DOHH2 (cell line): ENCODE results near the gene ARID3A.

ENCODE experiments used
- EZH2phosphoT487 ChIP-seq: fragments of 200-600 bp; sonication (generic); IDR thresholded peaks from 2 replicates; pipeline ENCODE4 v1.6.1; 2017; ENCODE audit warnings: borderline replicate concordance, mild to moderate bottlenecking, antibody characterized with exemption, low read length, moderate library complexity, mixed read lengths
- TF ChIP-seq, protein P1 (sequence below): fragments of 200-600 bp; sonication (generic); IDR thresholded peaks from one replicate; pipeline ENCODE4 v1.5.1; 2014; ENCODE audit warnings: antibody characterized with exemption, mild to moderate bottlenecking, low read depth, low read length; ENCODE audit not compliant: poor library complexity, severe bottlenecking

DNA sequence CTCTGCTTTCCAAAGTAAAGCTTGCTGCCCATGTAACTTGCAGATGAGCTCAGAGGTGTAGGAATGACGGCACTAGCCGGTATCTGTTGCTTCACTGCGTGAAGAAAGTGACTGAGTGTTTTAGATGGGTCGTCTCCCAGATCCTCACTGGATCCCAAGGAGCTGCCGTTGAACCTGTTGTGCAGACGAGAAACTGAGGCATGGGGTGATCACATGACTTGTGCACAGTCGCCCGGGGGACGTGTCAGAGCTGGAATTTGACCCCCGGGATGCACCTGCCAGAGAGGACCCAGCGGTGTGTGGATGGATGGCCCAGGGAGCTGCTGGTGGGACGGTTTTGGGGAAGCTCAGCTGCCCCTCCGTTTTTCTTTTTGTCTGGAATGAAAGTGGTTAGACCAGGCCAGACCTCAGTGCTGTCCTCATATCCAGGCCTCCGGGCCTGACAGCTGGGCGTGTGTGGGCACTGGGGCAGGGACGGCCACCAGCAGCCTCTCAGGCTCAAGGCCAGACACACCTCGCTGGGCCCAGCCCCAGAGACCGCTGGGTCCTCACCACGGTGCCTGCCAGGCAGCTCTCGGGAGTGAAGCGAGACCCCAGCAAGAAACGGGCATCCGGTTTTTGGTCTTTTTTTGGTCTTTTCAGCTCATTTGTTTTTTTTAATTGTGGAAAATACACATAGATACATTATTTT, 12.5 kb downstream of the ARID3A start:
- TF ChIP-seq, protein P1, sequence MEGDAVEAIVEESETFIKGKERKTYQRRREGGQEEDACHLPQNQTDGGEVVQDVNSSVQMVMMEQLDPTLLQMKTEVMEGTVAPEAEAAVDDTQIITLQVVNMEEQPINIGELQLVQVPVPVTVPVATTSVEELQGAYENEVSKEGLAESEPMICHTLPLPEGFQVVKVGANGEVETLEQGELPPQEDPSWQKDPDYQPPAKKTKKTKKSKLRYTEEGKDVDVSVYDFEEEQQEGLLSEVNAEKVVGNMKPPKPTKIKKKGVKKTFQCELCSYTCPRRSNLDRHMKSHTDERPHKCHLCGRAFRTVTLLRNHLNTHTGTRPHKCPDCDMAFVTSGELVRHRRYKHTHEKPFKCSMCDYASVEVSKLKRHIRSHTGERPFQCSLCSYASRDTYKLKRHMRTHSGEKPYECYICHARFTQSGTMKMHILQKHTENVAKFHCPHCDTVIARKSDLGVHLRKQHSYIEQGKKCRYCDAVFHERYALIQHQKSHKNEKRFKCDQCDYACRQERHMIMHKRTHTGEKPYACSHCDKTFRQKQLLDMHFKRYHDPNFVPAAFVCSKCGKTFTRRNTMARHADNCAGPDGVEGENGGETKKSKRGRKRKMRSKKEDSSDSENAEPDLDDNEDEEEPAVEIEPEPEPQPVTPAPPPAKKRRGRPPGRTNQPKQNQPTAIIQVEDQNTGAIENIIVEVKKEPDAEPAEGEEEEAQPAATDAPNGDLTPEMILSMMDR: no peak
- TF ChIP-seq EZH2phosphoT487: no peak
